GM18502 (cell line): ENCODE data around the gene CXorf49B.

Experiments used
- ATAC-seq: cut with Tn5 transposase; IDR thresholded peaks from one replicate; pipeline ENCODE4 v1.9.1; 2021; ENCODE audit warnings: mild to moderate bottlenecking; ENCODE audit not compliant: unreplicated experiment, poor library complexity

CXorf49B gene

GRCh38 chrX:71815121-71815905 is 52.2 kb downstream of the CXorf49B start:
- no peak for ATAC-seq

GRCh38 chrX:71815906-71816156 is 52.7 kb downstream of the CXorf49B start:
- no peak for ATAC-seq
